ENCODE measurements around the gene TMEM14B.
"Not testable (repeated sequence)": the region's sequence is repeated elsewhere in the genome, so short reads cannot be mapped to it uniquely, and the experiment has no call there.

Gene TMEM14B

DNA sequence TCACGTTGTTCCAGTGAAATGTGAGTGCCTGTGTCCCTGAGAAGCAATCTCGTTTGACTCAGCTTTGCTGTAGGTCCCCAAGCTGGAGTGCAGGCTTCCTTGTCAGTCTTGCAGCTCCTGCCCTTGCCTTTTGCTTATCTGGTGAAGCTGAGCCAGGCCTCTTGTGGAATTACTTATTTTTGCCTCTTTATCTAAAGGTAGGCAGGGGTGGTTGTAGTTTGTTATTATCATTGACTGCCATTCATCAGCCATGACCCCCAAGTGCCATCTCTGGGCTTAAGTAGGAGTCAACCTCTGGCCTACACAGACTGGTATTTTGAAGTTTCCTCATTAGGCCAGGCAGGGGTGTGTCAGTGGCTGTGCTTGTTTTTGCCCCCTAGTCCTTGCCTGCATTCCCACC, 2.1 kb downstream of the TMEM14B start:
- DNase-seq, result no peak

DNA sequence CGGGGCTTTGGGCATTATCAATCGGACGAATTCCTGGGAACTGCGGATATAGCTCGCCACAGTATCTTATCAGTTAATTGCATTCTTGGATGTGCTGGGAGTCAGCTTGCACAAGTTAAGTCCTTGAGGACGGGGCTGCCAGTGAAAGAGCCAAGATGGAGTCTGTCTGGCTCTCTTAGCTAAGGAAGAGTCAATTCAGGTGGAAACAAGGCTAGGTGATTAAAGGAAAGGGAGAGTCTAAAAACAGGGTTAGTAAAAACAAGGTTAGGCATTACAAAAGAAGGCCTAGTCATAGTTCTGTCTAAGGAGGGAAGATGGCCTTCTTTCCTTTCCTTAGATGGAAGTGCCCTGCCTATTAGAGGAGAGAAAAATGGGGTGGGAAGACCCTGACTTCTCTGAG, 3.0 kb downstream of the TMEM14B start:
- not testable (repeated sequence) for DNase-seq

DNA sequence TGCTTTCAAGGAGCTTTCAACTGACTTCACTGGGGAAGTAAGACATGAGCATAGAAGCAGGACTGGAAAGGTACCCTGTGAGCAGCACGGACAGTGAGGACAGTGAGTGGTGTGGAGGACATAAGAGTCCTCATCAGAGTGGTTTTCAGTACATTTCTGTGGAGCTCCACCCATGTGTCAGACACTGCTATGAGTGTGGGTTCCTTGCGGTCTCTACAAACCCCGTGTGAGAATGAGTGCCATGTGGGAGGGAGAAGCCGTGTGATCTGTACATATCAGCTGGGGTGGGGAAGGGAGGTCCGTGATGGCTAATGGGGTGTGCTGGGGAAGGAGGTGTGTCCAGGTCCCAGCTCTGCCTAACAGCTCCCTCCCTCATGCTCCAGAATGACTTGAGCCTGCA, 4.2 kb downstream of the TMEM14B start:
- not testable (repeated sequence) for DNase-seq

DNA sequence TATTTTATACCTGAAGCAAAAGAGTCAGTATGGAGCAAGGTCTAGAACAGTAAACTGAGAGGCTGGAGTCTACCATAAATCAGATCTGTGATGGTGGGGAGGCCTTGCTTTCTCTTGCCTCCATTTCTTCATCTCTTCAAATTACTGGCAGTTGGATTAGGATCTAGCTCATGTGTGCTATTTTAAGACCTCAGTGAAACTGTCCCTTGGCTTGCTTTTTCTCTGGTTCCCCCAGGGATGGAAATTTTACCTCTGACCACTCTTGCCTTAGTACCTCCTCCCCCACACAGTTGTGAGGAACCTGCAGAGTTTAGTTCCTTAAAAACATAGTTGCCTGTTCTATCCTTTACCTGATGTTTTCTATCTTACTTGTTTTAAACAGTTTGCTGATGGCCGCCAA, 8.5 kb downstream of the TMEM14B start:
- DNase-seq, result no peak

DNA sequence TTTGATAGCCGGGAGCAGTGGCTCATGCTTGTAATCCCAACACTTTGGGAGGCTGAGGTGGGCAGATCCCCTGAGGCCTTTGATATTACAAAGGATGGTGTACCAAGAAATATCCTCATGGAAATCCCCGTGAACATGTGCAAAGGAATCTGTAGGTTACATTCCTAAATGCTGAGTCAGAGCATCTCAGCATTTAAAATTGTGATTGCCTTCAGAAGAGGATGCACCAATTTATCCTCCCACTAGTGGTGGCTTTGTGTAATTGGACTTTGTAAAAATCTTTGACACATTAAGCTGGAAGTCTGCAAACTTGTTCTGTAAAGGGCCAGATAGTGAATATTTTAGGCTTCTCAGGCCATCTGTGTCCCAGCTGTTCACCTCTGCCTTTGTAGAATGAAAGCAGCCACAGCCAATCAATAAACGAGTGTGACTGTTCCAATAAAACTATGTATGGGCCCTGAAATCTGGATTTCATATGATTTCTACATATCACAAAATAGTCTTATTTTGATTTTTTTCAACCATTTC, 11.8 kb downstream of the TMEM14B start:
- no peak for DNase-seq

DNA sequence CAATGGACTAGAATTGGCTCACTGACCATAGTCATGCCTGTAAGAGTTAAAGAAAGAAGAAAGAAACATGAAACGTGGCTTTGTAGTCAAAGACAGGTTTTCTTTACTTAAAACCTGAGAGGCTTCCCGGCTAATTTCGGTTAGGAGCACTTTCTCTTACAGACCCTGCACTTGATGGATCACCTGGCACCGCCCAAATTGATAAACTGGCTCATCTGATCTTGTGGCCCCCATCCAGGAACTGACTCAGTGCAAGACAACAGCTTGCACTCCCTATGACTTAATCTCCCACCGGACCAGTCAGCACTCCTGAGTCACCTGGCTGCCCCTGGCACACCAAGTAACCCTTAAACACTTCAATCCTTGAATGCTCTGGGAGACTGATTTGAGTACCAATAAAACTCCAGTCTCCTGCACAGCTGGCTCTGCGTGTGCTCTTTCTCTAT, 12.3 kb downstream of the TMEM14B start:
- no peak for DNase-seq

DNA sequence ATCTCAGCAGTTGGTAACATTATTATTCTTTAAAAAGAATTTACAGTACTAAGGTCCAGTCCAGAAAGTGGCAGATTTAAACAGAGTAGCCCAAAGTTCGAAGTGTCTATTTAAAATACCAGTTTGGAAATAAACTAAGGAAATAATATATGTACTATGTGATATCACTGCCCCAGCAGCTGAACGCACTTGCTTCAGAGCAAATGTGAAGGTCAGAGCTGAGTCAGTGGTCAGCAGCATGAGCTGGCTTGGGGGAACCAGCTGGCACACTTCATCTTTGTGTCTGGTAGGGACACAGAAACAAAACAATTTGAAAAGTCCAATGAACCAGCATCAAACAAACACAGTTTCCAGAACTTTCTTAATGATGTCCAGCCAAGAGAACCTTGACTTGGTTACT, 15.4 kb downstream of the TMEM14B start:
- no peak for DNase-seq

DNA sequence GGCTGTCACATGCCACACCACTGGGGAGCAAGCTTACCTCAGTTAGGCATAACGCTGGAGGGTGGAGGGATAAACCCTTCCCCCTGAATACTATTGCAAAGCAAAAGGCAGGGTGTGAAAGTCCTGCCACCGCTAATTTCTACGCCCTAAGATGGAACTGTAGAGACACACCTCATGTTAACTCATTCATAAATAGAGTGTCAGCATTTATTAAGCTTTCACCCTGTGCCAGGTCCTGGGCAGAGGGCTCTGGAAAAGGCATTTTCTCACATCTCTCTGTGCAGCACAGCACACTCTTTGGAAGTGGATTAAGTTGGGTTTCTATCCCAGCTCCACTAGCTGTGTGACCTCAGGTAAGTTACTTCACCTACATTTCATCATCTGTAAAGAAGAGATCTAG, 21.8 kb downstream of the TMEM14B start:
- DNase-seq, result no peak

DNA sequence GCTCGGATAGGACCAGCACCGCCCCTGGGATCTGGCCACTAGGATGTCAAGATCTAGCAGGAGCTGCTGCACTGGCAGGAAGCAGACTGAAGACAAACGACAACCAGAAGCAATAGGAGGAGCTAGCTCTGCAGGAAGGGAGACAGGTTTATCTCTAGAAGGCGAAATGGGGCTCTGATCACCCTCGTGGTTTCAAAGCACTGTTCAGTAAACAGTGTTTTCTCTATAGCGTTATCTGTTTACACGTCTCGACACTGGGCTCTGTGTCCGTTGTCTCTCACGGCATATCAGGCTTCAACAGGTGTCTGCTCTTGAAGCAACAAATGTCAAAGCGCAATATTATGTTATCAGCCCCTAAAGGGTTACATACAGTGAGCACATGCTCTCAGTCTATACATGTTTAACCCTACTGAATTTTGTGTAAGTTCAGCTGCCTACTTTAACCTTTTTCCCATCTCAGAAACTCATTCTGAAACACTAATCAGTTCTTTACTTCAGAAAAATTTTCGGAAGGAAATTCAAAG, 23.8 kb downstream of the TMEM14B start:
- no peak for DNase-seq

DNA sequence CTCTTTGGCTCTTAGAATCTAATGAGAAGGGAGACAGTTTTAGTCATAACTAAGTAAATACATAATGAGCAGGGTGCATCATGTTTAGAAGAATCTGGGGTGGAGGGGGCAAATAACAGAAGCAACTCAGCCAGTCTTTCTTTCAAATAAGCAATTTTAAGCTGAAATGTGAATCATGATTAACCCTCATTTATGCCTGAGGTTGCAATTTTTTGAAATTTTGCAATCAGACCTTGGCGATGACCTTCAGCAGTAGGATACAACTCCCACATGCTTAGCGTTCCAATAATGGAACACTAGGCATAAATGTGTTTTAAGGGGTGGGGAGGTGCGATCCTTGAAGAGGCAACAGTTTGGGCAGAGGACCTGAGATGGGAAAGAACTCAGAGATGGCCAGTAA, 30.6 kb downstream of the TMEM14B start:
- DNase-seq, result no peak

DNA sequence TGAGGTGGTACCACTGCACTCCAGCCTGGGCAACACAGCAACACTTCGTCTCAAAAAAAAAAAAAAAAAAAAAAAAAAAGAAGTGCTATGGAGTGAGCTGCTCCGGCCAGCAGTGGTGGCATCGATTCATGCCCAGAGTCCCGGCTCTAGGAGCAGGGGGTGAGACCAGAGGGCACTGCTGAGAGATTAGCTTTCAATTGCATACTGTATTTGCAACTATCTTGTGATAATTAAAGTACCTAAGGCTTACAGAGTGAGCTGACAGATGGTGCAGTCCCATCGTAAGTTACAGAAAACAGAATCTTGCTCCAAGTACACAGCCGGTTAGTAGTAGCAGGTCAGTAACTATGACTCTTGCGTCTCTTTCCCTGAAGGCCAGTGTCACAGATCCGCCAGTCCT, 31.5 kb downstream of the TMEM14B start:
- DNase-seq, result no peak

DNA sequence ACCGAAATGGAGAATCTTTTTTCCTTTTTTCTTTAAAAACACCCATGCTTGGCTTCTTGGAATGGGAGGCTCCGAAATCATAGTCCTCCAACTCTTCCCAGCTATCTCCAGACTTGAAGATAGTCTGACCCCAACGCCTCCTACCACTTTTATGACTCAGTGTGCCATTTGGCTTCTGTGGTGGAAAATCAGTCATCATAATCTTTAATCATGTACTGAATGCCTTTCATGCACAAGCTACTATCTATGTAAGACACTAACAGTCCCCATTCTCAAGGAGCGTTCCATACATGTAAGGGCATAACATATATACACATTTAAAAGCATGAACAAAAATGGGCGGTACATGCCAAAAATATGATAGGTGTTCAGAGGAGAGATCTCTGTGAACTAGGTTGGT, 44.1 kb downstream of the TMEM14B start:
- DNase-seq, result no peak

DNA sequence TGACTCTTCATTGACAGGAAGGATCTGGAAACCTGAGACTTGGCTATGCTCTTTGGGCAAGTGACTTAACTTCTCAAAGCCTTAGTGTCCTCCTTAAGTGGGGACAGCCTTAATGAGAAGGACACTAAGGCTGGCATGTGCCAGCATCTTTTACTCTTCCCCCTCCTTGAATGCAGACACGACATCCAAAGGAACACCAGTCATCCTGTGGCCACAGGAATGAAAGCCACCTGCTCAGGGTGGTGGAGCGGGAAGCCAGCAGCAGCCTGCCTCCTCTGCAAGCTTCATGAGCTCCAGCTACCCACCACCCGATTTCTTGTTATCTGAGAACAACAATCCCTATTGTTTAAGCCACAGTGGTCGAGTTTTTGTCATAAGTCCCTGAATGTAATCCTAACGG, 44.5 kb downstream of the TMEM14B start:
- no peak for DNase-seq

DNA sequence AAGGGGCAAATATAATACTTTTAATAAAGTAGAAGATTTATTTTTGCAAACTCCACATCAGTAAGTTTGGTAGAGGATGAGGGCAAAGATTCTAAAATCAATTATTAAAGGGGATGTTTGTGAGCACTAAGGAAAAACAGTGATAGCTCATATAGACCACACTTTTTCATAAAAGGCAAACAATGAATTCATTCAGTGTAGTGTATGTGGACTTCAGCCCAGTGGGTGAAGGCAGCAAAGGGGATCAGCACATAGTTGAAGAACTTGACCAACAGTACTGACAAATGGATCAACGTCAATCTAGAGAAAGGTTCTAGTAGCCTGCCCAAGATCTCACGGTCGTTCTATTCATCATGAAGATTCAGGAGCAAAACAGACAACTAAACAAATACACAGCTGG, 45.4 kb downstream of the TMEM14B start:
- DNase-seq, result no peak

DNA sequence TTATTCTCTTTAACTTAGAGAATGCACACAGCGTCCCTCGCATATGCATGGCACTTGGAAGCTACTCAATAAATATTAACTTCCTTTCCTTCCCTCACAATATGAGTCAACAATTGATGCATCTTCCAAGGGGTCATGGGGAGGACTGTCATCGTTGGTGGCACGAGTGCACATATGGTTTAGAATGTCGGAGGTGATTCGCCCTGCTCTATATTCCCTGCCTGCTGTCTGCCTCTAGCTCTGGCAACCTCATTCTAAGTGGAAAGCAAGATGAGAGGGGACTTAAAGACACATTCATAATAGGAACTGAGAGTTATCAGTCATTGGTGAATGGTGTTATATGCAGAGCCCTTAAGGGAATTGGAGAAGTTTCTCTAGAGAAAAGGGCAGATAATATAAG, 46.1 kb downstream of the TMEM14B start:
- no peak for DNase-seq

DNA sequence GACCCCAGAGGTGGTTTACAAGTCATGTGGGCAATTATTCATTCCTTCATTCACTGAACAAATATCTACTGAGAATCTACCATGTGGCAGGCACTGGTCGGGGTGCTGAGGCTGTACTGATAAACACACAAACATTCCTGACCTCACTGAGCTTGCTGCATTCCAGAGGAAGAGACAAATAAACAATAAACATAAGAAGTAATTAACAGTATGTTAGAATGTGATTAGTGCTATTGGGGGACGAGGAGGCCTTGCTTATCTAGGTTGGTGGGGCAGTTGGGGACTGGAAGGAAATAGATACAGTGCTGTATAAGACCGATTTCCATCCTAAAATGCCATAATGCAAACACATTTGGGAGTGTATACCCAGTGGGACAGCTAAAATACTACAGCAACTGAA, 46.6 kb downstream of the TMEM14B start:
- DNase-seq, result no peak

DNA sequence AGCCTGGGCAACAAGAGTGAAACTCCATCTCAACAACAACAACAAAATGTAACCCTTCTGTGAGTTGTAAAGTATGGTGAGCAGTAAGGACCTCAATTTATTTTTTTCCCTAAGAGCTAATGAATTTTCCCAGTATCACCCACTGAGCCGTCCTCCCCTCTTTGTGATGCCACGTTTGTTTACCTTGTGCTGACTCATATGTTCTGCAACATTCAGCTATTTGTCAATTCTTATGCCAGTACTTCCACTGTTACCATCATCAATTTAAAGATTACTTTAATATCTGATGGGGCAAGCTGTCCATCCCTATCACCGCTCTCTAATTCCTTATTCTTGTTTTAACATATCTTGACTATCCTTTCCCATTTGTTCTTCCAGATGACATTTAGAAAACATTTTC, 53.2 kb downstream of the TMEM14B start:
- peak; percentile 10 for DNase-seq

DNA sequence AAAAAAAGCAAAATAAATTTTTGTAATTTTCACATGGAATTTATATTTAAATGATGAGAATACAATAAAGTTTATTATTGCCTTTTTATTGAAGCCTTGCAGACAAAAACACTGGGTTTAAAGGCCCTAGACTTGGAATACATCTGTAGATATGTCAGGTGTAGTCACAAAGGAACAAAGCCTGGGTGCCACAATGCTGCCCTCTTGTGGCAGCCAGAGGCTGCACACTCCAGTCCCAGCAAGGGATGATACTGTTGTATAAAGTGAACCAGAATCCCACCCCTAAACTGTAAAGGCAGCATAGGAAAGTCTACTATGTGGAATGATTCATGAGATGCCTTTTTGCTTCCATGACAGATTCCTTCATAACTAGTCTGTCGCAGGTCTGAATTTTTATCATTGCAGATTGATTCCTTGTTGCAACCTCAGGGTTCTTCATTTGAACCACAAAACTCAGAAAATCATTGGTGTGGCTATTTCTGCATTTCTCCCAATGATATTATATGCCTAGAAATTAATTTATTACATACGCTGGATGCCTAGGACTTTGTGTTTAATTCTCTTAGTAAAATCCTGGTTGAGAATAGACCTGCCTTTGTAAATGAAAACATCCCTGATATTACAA, 53.7 kb downstream of the TMEM14B start:
- peak; percentile 67 for DNase-seq

Data from retina (tissue), 1 donor.